Retinal pigment epithelial cell (primary cell): ENCODE measurements around the gene OGFR.

Experiments used
- DNase-seq: peaks from one replicate; pipeline ENCODE4 v3.0.0-alpha.2; 2010; ENCODE audit warnings: low read depth
- H3K4me3 ChIP-seq: 2 replicates; pipeline ENCODE4 v1.5.1; 2011; ENCODE audit warnings: mild to moderate bottlenecking, low read length, control low read depth, moderate library complexity
- TF ChIP-seq, protein P1 (sequence below): conservative IDR thresholded peaks from 2 replicates; pipeline ENCODE4 v1.5.1; 2011; ENCODE audit warnings: low read depth, low read length, control low read depth, inconsistent platforms

The OGFR gene

GRCh38 chr20:62824476-62825332 lies 20.1 kb downstream of the OGFR start:
- TF ChIP-seq, protein P1, sequence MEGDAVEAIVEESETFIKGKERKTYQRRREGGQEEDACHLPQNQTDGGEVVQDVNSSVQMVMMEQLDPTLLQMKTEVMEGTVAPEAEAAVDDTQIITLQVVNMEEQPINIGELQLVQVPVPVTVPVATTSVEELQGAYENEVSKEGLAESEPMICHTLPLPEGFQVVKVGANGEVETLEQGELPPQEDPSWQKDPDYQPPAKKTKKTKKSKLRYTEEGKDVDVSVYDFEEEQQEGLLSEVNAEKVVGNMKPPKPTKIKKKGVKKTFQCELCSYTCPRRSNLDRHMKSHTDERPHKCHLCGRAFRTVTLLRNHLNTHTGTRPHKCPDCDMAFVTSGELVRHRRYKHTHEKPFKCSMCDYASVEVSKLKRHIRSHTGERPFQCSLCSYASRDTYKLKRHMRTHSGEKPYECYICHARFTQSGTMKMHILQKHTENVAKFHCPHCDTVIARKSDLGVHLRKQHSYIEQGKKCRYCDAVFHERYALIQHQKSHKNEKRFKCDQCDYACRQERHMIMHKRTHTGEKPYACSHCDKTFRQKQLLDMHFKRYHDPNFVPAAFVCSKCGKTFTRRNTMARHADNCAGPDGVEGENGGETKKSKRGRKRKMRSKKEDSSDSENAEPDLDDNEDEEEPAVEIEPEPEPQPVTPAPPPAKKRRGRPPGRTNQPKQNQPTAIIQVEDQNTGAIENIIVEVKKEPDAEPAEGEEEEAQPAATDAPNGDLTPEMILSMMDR, result no peak
- H3K4me3 ChIP-seq, result no peak overlapping the region
- DNase-seq, result no peak

GRCh38 chr20:62825333-62825985 lies 20.8 kb downstream of the OGFR start:
- TF ChIP-seq, protein P1, result no peak
- no peak for DNase-seq
- no peak overlapping the region for H3K4me3 ChIP-seq

GRCh38 chr20:62825986-62826645 lies 21.5 kb downstream of the OGFR start:
- H3K4me3 ChIP-seq, result no peak overlapping the region
- TF ChIP-seq, protein P1, result no peak
- no peak for DNase-seq

DNA sequence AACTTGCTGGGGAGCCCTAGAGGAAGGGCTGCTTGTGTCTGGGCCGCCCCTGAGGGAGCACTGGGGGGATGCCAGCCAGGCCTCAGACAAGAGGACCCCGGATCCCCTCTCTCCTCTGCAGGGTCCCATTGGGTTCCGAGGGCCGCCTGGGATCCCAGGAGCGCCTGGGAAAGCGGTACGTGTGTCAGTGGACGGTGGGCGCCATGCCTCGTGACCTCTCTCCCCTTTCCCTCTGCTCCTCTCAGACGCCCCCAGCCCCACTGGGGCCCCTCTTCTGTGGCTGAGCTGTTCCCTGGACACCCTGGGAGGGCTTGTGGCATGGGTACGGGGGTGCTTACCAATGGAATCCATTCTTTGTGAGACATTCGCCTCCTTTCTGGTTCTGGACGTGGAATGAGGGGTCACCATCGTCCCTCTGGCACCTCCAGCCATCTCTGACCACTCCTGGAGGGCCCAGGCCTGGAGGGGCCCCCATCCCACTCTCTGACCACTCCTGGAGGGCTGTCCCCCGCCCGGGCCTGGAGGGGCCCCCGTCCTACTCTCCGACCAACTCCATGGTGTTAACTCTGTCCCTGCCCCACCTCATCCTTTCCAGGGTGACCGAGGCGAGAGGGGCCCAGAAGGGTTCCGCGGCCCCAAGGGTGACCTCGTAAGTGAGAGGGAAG lies 22.1 kb downstream of the OGFR start:
- H3K4me3 ChIP-seq, result no peak overlapping the region
- no peak for DNase-seq
- TF ChIP-seq, protein P1, result no peak

GRCh38 chr20:62827311-62828038 lies 22.8 kb downstream of the OGFR start:
- no peak for DNase-seq
- TF ChIP-seq, protein P1, result no peak
- no peak overlapping the region for H3K4me3 ChIP-seq

DNA sequence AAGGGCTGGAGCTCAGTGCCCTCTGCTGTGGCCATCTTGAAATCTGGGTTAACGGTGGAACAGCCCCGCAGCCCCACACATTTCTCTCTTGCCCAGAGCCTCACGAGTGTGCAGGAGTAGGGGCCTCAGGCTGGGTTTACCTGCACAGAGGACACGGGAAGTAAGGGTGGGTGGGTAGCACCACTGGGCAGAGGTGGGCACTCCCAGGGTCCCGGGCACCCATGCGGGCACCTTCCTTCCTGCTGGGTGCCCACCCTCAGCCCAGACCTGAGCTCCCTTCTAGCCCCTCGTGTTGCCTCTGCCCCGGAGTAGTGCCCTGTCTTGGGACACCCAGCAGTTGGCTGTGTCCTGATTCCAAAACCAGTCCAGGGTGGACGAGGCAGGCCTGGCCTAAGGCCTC lies 23.4 kb downstream of the OGFR start:
- H3K4me3 ChIP-seq, result no peak overlapping the region
- TF ChIP-seq, protein P1, result no peak
- DNase-seq, result no peak
